ENCODE data around the gene RPLP1. TPM values are rescaled to one million over a fixed set of nuclear protein-coding genes. Genes with fewer than 3 reads are reported as not detected.

The RPLP1 gene
- total and polyA plus RNA-seq, 2 donors = 65.9 to 1,936 TPM

DNA sequence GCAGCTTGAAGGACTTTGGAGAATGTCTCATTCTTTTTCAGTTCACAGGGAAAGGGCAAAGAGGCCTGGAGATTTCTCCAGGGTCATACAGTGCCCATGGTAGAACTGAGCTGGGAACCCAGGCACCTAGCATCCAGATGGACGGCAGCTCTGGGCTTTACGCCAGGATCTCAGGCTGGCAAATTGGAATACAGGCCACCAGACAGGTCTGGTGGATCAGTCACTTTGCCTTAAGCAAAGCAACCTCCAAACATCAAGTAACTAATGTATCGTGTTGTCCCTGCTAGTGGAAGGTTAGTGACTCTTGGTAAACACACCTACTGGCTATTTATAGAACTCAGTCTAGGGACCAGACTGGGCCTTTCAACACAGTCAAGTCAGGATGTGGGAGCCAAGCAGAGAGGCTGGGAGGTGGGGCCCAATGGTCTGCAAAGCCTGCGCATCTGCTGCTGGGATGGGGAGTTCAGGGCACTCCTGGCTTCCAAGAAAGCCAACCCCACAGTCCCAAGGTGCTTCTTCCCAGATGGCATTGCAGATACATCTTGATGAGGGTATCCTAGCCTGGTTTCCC, 30.2 kb downstream of the RPLP1 start:
- Histone ChIP-seq H3K4me3 (ENCODE audit: low read depth, low read length) (no peak overlapping the region), H3K4me1 (ENCODE audit: insufficient read depth) (no peaks in the 10 kb centered on the region), H3K36me3 (ENCODE audit: insufficient read depth) (no peaks in the 10 kb centered on the region), H3K27ac (ENCODE audit: low read depth) (no peak overlapping the region)
- WGBS = 85% methylated on average over 4 of the region's 4 CpGs
- DNase-seq (ENCODE audit: extremely low spot score) = no peak

GRCh38 chr15:69484837-69485236, 32.2 kb downstream of the RPLP1 start:
- Histone ChIP-seq H3K4me3 (ENCODE audit: low read depth, low read length) (no peak overlapping the region), H3K4me1 (ENCODE audit: insufficient read depth) (no peaks in the 10 kb centered on the region), H3K36me3 (ENCODE audit: insufficient read depth) (no peaks in the 10 kb centered on the region), H3K27ac (ENCODE audit: low read depth) (no peak overlapping the region)
- 65% methylated on average over 6 of the region's 6 CpGs for WGBS
- no peak for DNase-seq (ENCODE audit: extremely low spot score)

GRCh38 chr15:69486481-69487110, 34.0 kb downstream of the RPLP1 start:
- no peaks in the 10 kb centered on the region for H3K4me1 ChIP-seq (ENCODE audit: insufficient read depth)
- no peak for DNase-seq (ENCODE audit: extremely low spot score)
- H3K27ac ChIP-seq (ENCODE audit: low read depth) = no peak overlapping the region

GRCh38 chr15:69489073-69489571, 36.5 kb downstream of the RPLP1 start:
- Histone ChIP-seq H3K4me3 (ENCODE audit: low read depth, low read length) (no peak overlapping the region), H3K4me1 (ENCODE audit: insufficient read depth) (no peaks in the 10 kb centered on the region), H3K27ac (ENCODE audit: low read depth) (no peak overlapping the region), H3K36me3 (ENCODE audit: insufficient read depth) (no peaks in the 10 kb centered on the region)
- WGBS = 47% methylated on average over 3 of the region's 3 CpGs
- no peak for DNase-seq (ENCODE audit: extremely low spot score)

More at GRCh38 chr15:69486481-69487110, 34.0 kb downstream of the RPLP1 start:
- H3K4me3 ChIP-seq (ENCODE audit: low read depth, low read length) = no peak overlapping the region
- no peaks in the 10 kb centered on the region for H3K36me3 ChIP-seq (ENCODE audit: insufficient read depth)
- 95% methylated on average over 3 of the region's 3 CpGs for WGBS

DNA sequence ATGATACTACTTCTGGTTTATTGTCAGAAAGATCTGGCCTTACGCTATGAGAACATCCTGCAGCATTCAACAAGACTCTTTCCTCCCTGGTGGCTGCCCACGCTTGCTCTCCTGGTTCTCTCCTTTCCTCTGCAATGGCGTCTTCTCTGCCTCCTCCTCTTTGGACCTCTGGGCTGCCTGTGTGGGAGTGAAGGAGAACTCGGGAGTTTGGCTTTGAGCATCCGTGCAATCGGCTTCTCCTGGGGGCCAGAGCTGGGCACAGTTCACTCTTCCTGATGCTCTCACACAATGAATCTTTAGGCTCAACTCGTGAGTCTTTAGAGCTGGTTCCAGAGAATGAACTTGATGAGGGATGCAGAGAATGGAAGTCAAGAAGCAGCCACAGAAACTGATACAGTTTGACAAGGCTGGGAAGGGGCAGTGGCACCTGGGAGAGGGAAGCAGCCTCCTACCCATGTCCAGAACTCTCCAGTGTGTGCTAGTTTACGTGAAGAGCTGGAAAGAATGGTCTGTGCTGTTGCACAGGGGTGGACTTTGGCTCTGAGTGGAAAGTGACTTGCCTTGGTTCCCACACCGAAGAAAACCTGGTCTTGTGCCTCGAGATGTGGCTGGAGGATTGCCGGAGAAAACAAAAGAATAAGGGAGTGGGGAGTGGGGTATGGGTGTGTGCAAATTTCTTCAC, 37.9 kb downstream of the RPLP1 start:
- Histone ChIP-seq H3K4me1 (ENCODE audit: insufficient read depth) (no peaks in the 10 kb centered on the region), H3K27ac (ENCODE audit: low read depth) (no peak overlapping the region), H3K36me3 (ENCODE audit: insufficient read depth) (no peaks in the 10 kb centered on the region), H3K4me3 (ENCODE audit: low read depth, low read length) (no peak overlapping the region)
- DNase-seq (ENCODE audit: extremely low spot score) = no peak
- 56% methylated on average over 11 of the region's 11 CpGs for WGBS

- H3K27ac ChIP-seq (ENCODE audit: low read depth) = no peak overlapping the region
- WGBS = 20% methylated on average over 3 of the region's 3 CpGs
Measured at GRCh38 chr15:69491038-69491505, 38.5 kb downstream of the RPLP1 start.

DNA sequence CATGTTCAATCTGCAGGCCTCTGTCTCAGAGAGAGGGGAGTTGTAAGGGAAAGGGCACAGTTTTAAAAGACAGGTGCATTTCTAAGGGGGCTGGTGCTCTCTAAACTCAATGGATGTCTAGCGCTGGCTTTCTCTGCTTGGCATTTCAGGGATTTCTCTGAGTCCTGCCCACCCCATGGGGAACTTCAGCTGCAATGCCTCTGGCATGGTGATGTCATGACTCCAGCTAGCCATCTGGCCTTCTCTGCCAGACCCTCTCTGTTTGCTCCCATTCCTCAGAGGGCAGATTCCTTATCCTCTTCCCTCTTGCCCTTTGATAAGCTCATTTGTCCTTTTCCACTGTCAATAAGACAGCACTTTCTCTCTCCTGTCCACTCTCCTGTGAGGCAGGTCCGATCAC, 40.8 kb downstream of the RPLP1 start:
- no peaks in the 10 kb centered on the region for H3K36me3 ChIP-seq (ENCODE audit: insufficient read depth)
- 95% methylated on average over 2 of the region's 2 CpGs for WGBS
- H3K27ac ChIP-seq (ENCODE audit: low read depth) = no peak overlapping the region

More at GRCh38 chr15:69491038-69491505, 38.5 kb downstream of the RPLP1 start:
- Histone ChIP-seq H3K4me1 (ENCODE audit: insufficient read depth) (no peaks in the 10 kb centered on the region), H3K4me3 (ENCODE audit: low read depth, low read length) (no peak overlapping the region), H3K36me3 (ENCODE audit: insufficient read depth) (no peaks in the 10 kb centered on the region)
- no peak for DNase-seq (ENCODE audit: extremely low spot score)

DNA sequence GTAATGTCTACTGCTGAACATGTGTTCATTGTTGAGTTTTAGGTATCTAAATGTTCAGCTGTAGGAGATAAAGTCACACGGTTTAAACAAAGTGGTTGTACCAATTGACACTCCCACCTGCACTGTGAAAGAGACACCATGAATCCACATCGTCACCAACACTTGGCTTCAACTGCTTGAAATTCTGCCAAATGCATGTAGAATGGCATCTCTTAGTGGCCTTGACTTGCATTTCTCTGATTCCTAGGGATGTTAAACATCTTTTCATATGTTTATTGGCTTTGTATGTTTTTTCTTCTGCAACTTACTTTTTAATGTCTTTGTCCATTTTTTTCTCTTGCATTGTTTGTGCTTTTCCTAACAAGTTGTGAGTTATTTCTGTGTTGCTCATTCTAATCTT, 43.4 kb downstream of the RPLP1 start:
- no peak overlapping the region for H3K4me3 ChIP-seq (ENCODE audit: low read depth, low read length)
- H3K27ac ChIP-seq (ENCODE audit: low read depth) = no peak overlapping the region
- H3K36me3 ChIP-seq (ENCODE audit: insufficient read depth) = no peaks in the 10 kb centered on the region
- no peak for DNase-seq (ENCODE audit: extremely low spot score)
- 47% methylated on average over 2 of the region's 2 CpGs for WGBS
- no peaks in the 10 kb centered on the region for H3K4me1 ChIP-seq (ENCODE audit: insufficient read depth)

More for the DNA sequence above, 40.8 kb downstream of the RPLP1 start:
- Histone ChIP-seq H3K4me3 (ENCODE audit: low read depth, low read length) (no peak overlapping the region), H3K4me1 (ENCODE audit: insufficient read depth) (no peaks in the 10 kb centered on the region)
- no peak for DNase-seq (ENCODE audit: extremely low spot score)

DNA sequence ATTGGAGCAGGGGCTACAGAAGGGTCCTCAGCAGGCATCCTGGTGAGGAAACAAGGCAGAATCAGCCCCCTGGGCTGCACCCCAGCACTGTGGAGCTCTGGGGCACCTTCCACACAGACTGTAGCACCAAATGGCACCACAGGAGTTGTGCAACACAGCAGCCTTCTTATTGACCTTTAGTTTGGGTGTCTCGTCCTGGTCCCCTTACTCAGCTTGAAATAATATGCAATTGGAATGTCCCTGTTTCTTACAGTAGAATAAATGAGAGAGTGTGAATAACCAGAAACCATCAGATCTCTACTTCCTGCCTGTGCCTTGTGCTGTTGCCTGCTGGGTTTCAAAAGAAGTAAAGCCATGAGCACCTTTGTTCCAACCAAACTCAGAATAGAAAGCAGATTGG, 44.5 kb downstream of the RPLP1 start:
- H3K36me3 ChIP-seq (ENCODE audit: insufficient read depth) = no peaks in the 10 kb centered on the region
- 98% methylated on average over 1 of the region's 1 CpG for WGBS
- no peak overlapping the region for H3K27ac ChIP-seq (ENCODE audit: low read depth)
- H3K4me1 ChIP-seq (ENCODE audit: insufficient read depth) = no peaks in the 10 kb centered on the region
- H3K4me3 ChIP-seq (ENCODE audit: low read depth, low read length) = no peak overlapping the region
- no peak for DNase-seq (ENCODE audit: extremely low spot score)

GRCh38 chr15:69497667-69498066, 45.0 kb downstream of the RPLP1 start:
- Histone ChIP-seq H3K36me3 (ENCODE audit: insufficient read depth) (no peaks in the 10 kb centered on the region), H3K27ac (ENCODE audit: low read depth) (no peak overlapping the region), H3K4me3 (ENCODE audit: low read depth, low read length) (no peak overlapping the region), H3K4me1 (ENCODE audit: insufficient read depth) (no peaks in the 10 kb centered on the region)
- WGBS = 80% methylated on average over 1 of the region's 1 CpG
- DNase-seq (ENCODE audit: extremely low spot score) = no peak

GRCh38 chr15:69498282-69498681, 45.7 kb downstream of the RPLP1 start:
- H3K4me3 ChIP-seq (ENCODE audit: low read depth, low read length) = no peak overlapping the region
- no peak for DNase-seq (ENCODE audit: extremely low spot score)
- 90% methylated on average over 15 of the region's 15 CpGs for WGBS

DNA sequence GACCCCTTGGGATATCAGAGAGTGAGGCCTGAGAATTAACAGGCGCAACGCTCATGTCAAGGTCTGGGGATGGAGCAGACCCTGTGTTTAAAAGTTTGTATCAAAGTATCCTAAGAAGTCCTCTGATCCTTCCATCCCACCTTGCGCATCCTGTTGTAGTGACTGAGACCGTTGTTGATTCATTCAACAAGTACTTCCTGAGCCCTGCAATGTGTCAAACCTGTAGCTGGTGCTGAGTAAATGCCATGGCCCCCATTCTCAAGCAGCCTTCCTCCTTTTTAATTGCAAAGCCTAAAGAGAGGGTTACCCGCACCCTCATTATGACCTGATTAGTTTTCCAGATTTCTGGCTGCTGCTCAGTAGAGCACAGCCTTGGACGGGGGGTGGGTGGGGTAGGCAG, 46.4 kb downstream of the RPLP1 start:
- DNase-seq (ENCODE audit: extremely low spot score) = no peak
- Histone ChIP-seq H3K36me3 (ENCODE audit: insufficient read depth) (no peaks in the 10 kb centered on the region), H3K4me1 (ENCODE audit: insufficient read depth) (no peaks in the 10 kb centered on the region), H3K27ac (ENCODE audit: low read depth) (no peak overlapping the region), H3K4me3 (ENCODE audit: low read depth, low read length) (no peak overlapping the region)
- 85% methylated on average over 6 of the region's 6 CpGs for WGBS

More at GRCh38 chr15:69498282-69498681, 45.7 kb downstream of the RPLP1 start:
- H3K4me1 ChIP-seq (ENCODE audit: insufficient read depth) = no peaks in the 10 kb centered on the region
- no peaks in the 10 kb centered on the region for H3K36me3 ChIP-seq (ENCODE audit: insufficient read depth)
- no peak overlapping the region for H3K27ac ChIP-seq (ENCODE audit: low read depth)

- DNase-seq (ENCODE audit: extremely low spot score) = no peak
- no peak overlapping the region for H3K4me3 ChIP-seq (ENCODE audit: low read depth, low read length)
- no peaks in the 10 kb centered on the region for H3K36me3 ChIP-seq (ENCODE audit: insufficient read depth)
- no peaks in the 10 kb centered on the region for H3K4me1 ChIP-seq (ENCODE audit: insufficient read depth)
- H3K27ac ChIP-seq (ENCODE audit: low read depth) = no peak overlapping the region
- WGBS = 65% methylated on average over 14 of the region's 14 CpGs
Measured at GRCh38 chr15:69499521-69500211, 47.0 kb downstream of the RPLP1 start.
